Thoracic aorta (tissue), 2 donors: ENCODE measurements around the gene PDGFC. TPM values are rescaled to one million over a fixed set of nuclear protein-coding genes. Genes with fewer than 3 reads are reported as not detected.

Source experiments
- ATAC-seq: fragments of 150-250 bp; one replicate; pipeline ENCODE4 v1.8.0; 2017; ENCODE audit warnings: low read depth; ENCODE audit not compliant: insufficient number of reproducible peaks, low FRiP score
- DNase-seq: peaks from one replicate; pipeline ENCODE4 v3.0.0-alpha.2; 2020; ENCODE audit warnings: low spot score
- H3K27ac ChIP-seq, 2 donors: fragments of 200-600 bp; sonication (generic); 1 replicate in 1 of 2; 2 replicates in 1 of 2; pipeline ENCODE4 v1.5.1; 2016; ENCODE audit warnings: mild to moderate bottlenecking in 2 of 2, moderate library complexity in 2 of 2
- H3K27me3 ChIP-seq: fragments of 200-600 bp; sonication (generic); replicated peaks from 2 replicates; pipeline ENCODE4 v1.6.0; 2016; ENCODE audit warnings: mild to moderate bottlenecking; ENCODE audit not compliant: insufficient read depth
- H3K36me3 ChIP-seq: fragments of 200-600 bp; sonication (generic); one replicate; pipeline ENCODE4 v1.5.1; 2016
- H3K4me1 ChIP-seq, 2 donors: fragments of 200-600 bp; sonication (generic); 1 replicate in 1 of 2; 2 replicates in 1 of 2; pipeline versions ENCODE4 v1.5.1 to v1.6.0; 2016; ENCODE audit warnings: low read depth in 2 of 2, mild to moderate bottlenecking in 1 of 2; ENCODE audit not compliant: control insufficient read depth in 1 of 2
- H3K4me3 ChIP-seq: fragments of 200-600 bp; sonication (generic); 2 replicates; pipeline ENCODE4 v1.5.1; 2016; ENCODE audit warnings: mild to moderate bottlenecking
- H3K9me3 ChIP-seq: fragments of 200-600 bp; sonication (generic); 2 replicates; pipeline ENCODE4 v1.5.1; 2016
- total RNA-seq, 2 donors: library from RNA; depleted of rRNA; stranded (reverse); fragments of >200 nt; gene quantifications; one replicate each; pipeline versions ENCODE4 v1.1.0 to v1.2.3, GENCODE V29; 2016
- TF ChIP-seq, protein P1 (sequence below): fragments of 200-600 bp; sonication (generic); IDR thresholded peaks from one replicate; pipeline ENCODE4 v1.5.1; 2019; ENCODE audit warnings: antibody characterized with exemption

PDGFC gene
- total RNA-seq, 2 donors from 2014 or later: 31.4 to 32.8 TPM

DNA sequence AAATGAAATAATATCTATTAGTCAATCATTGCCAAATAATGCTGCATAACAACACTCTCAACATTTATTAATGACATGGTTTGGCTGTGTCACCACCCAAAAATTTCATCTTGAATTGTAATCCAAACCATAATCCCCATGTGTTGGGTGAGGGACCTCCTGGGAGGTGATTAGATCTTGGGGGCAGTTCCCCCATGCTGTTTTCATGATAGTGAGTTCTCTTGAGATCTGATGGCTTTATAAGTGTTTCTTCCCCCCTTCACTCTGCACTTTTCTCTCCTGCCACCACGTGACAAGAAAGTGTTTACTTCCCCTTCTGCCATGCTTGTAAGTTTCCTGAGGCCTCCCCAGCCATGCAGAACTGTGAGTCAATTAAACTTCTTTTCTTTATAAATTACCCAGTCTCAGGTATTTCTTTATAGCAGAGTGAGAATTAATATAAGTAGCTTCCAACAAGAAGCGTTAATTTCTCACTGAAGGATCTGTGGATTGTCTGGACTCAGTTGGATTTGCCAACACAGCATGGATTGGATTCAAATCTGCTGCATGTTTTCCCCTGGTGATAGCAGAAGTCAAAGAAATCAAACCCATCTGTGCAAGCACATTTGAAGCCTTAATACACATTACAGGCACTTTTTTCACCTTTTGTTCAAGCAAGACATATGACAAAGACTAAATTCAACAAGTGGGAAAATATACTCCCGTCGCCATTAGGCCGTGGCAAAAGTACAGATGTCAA is 216.6 kb downstream of the PDGFC start:
- Histone ChIP-seq H3K9me3 (no peaks in the 10 kb centered on the region), H3K36me3 (no peaks in the 10 kb centered on the region), H3K4me3 (no peak overlapping the region), H3K4me1 (peaks cover 0 to 3% of the 10 kb centered on the region in 2 donors), H3K27ac (no peak overlapping the region), H3K27me3 (no peaks in the 10 kb centered on the region)
- TF ChIP-seq, protein P1, sequence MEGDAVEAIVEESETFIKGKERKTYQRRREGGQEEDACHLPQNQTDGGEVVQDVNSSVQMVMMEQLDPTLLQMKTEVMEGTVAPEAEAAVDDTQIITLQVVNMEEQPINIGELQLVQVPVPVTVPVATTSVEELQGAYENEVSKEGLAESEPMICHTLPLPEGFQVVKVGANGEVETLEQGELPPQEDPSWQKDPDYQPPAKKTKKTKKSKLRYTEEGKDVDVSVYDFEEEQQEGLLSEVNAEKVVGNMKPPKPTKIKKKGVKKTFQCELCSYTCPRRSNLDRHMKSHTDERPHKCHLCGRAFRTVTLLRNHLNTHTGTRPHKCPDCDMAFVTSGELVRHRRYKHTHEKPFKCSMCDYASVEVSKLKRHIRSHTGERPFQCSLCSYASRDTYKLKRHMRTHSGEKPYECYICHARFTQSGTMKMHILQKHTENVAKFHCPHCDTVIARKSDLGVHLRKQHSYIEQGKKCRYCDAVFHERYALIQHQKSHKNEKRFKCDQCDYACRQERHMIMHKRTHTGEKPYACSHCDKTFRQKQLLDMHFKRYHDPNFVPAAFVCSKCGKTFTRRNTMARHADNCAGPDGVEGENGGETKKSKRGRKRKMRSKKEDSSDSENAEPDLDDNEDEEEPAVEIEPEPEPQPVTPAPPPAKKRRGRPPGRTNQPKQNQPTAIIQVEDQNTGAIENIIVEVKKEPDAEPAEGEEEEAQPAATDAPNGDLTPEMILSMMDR: no peak
- ATAC-seq (no peak), DNase-seq (no peak)

DNA sequence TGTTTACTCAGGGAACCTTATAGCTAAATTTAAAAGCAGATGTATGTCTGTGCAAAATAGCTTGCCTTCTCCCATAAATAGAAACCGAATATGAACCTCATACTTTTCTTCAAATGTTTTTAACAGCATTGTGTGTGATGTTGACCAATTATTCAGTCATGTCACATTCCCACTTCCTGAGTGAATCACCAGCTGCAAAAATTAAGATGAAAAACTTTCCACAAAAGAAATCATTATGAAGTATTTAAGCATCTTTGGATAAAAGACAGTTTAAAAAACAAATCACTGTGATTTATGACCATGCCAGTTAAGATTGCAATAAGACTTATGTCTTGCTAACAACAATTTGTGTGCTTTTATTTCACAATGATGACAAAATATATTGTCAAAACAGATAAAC is 220.1 kb downstream of the PDGFC start:
- DNase-seq (no peak), ATAC-seq (no peak)
- TF ChIP-seq, protein P1: no peak
- no peak overlapping the region for H3K27ac ChIP-seq
- H3K36me3 ChIP-seq: no peaks in the 10 kb centered on the region
- no peaks in the 10 kb centered on the region for H3K9me3 ChIP-seq
- H3K4me1 ChIP-seq: peaks cover 0 to 1% of the 10 kb centered on the region in 2 donors
- H3K27me3 ChIP-seq: no peaks in the 10 kb centered on the region
- no peak overlapping the region for H3K4me3 ChIP-seq

DNA sequence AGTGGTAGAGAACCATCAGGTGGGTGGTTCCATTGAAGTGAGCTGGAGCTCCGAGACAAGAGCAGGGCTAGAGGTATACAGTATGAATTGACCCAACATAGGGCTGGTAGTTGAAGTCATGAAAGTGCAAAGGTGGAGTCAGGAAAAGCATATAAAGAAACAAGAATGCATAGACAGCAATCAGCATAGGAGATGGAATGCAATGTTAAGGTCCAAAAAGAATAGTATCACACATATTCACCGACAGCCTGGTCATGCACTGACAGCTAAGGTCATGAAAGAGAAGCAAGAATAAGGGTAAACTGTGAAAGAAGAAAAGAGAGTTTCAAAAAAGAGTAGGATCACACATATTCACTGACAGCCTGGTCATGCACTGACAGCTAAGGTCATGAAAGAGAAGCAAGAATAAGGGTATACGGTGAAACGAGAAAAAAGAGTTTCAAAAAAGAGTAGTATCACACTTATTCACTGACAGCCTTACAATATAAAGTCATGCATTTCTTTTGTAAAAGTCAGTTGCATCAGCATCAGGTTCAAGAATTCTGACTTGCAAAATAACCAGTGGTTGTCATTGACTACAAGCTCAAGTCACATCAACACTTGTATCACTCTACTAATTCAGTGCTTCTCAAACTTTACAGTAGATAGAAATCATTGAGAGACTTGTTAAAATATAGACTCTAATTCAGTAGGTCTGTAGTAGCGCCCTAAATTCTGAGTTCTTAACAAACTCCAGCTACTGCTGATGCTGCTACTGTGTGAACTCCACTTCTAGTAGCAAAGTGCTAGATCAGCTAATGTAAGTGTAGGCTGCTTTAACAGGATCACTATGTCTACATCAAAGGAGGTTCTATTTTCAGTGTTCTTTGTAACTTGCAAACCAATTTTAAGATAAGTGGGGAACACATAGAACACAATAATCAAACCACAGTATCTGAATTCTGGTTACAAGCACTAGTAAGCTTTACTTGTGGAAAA is 221.9 kb downstream of the PDGFC start:
- TF ChIP-seq, protein P1: no peak
- H3K36me3 ChIP-seq: no peaks in the 10 kb centered on the region
- H3K9me3 ChIP-seq: no peaks in the 10 kb centered on the region
- DNase-seq (no peak), ATAC-seq (no peak)
- H3K4me3 ChIP-seq: no peak overlapping the region
- H3K27me3 ChIP-seq: no peaks in the 10 kb centered on the region
- H3K4me1 ChIP-seq: no peaks in the 10 kb centered on the region
- H3K27ac ChIP-seq: no peak overlapping the region

DNA sequence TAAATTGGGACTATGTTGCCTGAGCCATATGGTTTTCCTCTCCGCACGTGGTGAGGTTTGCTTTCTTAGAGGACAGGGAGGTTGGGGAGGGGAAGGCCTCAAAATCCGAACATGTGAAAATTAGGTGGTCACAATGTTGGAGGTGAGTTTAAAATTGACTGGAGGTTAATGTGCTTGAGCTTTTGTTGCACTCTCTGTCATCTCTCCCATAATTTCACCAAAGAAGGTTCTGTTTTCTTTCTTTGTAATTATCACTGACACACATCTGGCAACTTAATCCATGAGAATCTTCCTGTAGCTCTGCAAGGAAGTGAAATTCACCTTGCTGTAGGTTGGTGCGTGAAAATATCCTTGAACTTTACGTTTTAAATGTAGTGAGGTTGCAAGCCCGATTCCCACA is 225.5 kb downstream of the PDGFC start:
- no peak overlapping the region for H3K27ac ChIP-seq
- ATAC-seq: no peak
- no peaks in the 10 kb centered on the region for H3K36me3 ChIP-seq
- no peaks in the 10 kb centered on the region for H3K9me3 ChIP-seq
- DNase-seq: no peak
- H3K27me3 ChIP-seq: no peaks in the 10 kb centered on the region
- TF ChIP-seq, protein P1: no peak
- H3K4me3 ChIP-seq: no peak overlapping the region
- no peaks in the 10 kb centered on the region for H3K4me1 ChIP-seq

DNA sequence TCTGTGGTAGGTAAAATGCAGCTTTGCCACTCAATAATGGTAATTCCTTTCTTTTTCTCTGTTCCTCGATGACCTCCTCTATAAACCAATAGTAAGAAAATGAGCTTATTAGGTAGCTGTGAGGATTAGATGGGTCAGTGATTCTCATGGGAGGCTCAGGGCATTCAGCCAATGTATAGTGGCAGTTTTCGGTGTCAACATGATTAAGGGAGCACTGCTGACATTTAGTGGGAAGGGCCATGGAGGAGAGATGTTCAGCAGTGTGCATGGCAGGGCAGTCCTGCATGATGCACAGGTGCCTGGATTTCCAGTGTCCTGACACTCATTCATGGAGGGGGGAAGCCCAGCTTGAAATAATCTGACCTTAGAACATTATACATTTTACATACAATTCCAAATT is 232.8 kb downstream of the PDGFC start:
- DNase-seq: no peak
- Histone ChIP-seq H3K4me1 (no peaks in the 10 kb centered on the region), H3K4me3 (no peak overlapping the region), H3K36me3 (no peaks in the 10 kb centered on the region), H3K27ac (no peak overlapping the region), H3K27me3 (no peaks in the 10 kb centered on the region), H3K9me3 (no peaks in the 10 kb centered on the region)
- TF ChIP-seq, protein P1: no peak
- ATAC-seq: no peak
